ENCODE data around the gene BRPF1. TPM values are rescaled to one million over a fixed set of nuclear protein-coding genes. Genes with fewer than 3 reads are reported as not detected.

BRPF1 gene
- total RNA-seq, 1 donor from 2014 or later = 21.3 TPM

GRCh38 chr3:9791127-9791526 lies 59.6 kb downstream of the BRPF1 start:
- Histone ChIP-seq H3K4me3 (ENCODE audit: low read depth, low read length) (no peak overlapping the region), H3K36me3 (ENCODE audit: control insufficient read depth, insufficient read depth, low read length) (peaks cover 5% of the 10 kb centered on the region)
- no peak for TF ChIP-seq CTCF (IDR thresholded peaks at IDR 0.05; ENCODE audit: insufficient read depth, low read length, poor library complexity, severe bottlenecking)

GRCh38 chr3:9791790-9792404 lies 60.4 kb downstream of the BRPF1 start:
- TF ChIP-seq CTCF (IDR thresholded peaks at IDR 0.05; ENCODE audit: insufficient read depth, low read length, poor library complexity, severe bottlenecking) = no peak
- Histone ChIP-seq H3K27me3 (ENCODE audit: control insufficient read depth, insufficient read depth, low read length) (no peaks in the 10 kb centered on the region), H3K36me3 (ENCODE audit: control insufficient read depth, insufficient read depth, low read length) (peaks cover 3% of the 10 kb centered on the region), H3K4me3 (ENCODE audit: low read depth, low read length) (peak overlapping the region; percentile 84)
- DNase-seq (ENCODE audit: low read depth) = no peak

More at GRCh38 chr3:9791127-9791526, 59.6 kb downstream of the BRPF1 start:
- H3K27me3 ChIP-seq (ENCODE audit: control insufficient read depth, insufficient read depth, low read length) = no peaks in the 10 kb centered on the region
- DNase-seq (ENCODE audit: low read depth) = no peak

GRCh38 chr3:9792405-9793160 lies 61.0 kb downstream of the BRPF1 start, which contains the start of the genes ARPC4 and TADA3:
ARPC4 (plus strand) TSS chr3:9793082; CDS start chr3:9793122, 40 bp downstream.
TADA3 (minus strand) TSS chr3:9792473; CDS start chr3:9791466, 1,007 bp downstream.
- TF ChIP-seq CTCF (IDR thresholded peaks at IDR 0.05; ENCODE audit: insufficient read depth, low read length, poor library complexity, severe bottlenecking) = no peak
- H3K27me3 ChIP-seq (ENCODE audit: control insufficient read depth, insufficient read depth, low read length) = no peaks in the 10 kb centered on the region
- peaks cover 5% of the 10 kb centered on the region for H3K36me3 ChIP-seq (ENCODE audit: control insufficient read depth, insufficient read depth, low read length)
- peak; percentile 74 for DNase-seq (ENCODE audit: low read depth)
- peak within 1 kb of the TSS; percentile 84 for H3K4me3 ChIP-seq (ENCODE audit: low read depth, low read length)

GRCh38 chr3:9793161-9793781 lies 61.7 kb downstream of the BRPF1 start:
- no peak for TF ChIP-seq CTCF (IDR thresholded peaks at IDR 0.05; ENCODE audit: insufficient read depth, low read length, poor library complexity, severe bottlenecking)
- peaks cover 5% of the 10 kb centered on the region for H3K36me3 ChIP-seq (ENCODE audit: control insufficient read depth, insufficient read depth, low read length)
- H3K27me3 ChIP-seq (ENCODE audit: control insufficient read depth, insufficient read depth, low read length) = no peaks in the 10 kb centered on the region
- no peak for DNase-seq (ENCODE audit: low read depth)
- H3K4me3 ChIP-seq (ENCODE audit: low read depth, low read length) = peak overlapping the region; percentile 84

- peaks cover 2% of the 10 kb centered on the region for H3K36me3 ChIP-seq (ENCODE audit: control insufficient read depth, insufficient read depth, low read length)
- DNase-seq (ENCODE audit: low read depth) = no peak
- no peak overlapping the region for H3K4me3 ChIP-seq (ENCODE audit: low read depth, low read length)
- no peak for TF ChIP-seq CTCF (IDR thresholded peaks at IDR 0.05; ENCODE audit: insufficient read depth, low read length, poor library complexity, severe bottlenecking)
- no peaks in the 10 kb centered on the region for H3K27me3 ChIP-seq (ENCODE audit: control insufficient read depth, insufficient read depth, low read length)
Measured at GRCh38 chr3:9794400-9794799, 62.9 kb downstream of the BRPF1 start.
